Immature natural killer cell (primary cell): ENCODE measurements around the gene ADK. TPM values are rescaled to one million over a fixed set of nuclear protein-coding genes. Genes with fewer than 3 reads are reported as not detected.
A peak's percentile ranks its signal among the peaks of the same experiment; 100 is the strongest.
"Not testable (repeated sequence)": the region's sequence is repeated elsewhere in the genome, so short reads cannot be mapped to it uniquely, and the experiment has no call there.

Experiments
- DNase-seq, 3 donors: peaks; one replicate each; pipeline ENCODE4 v3.0.0; 2022; ENCODE audit warnings: mixed read lengths in 1 of 3
- H3K27ac Mint-ChIP-seq, 6 donors: one replicate each; pipeline ENCODE4 v1.8.0; 2020; ENCODE audit warnings: mixed read lengths in 6 of 6, mild to moderate bottlenecking in 5 of 6, inconsistent platforms in 4 of 6, moderate library complexity in 3 of 6
- H3K27me3 Mint-ChIP-seq, 3 donors: one replicate each; pipeline ENCODE4 v1.8.0; 2020 to 2021; ENCODE audit warnings: low read depth in 3 of 3, mild to moderate bottlenecking in 3 of 3, mixed read lengths in 3 of 3, moderate library complexity in 3 of 3, inconsistent platforms in 1 of 3
- H3K36me3 Mint-ChIP-seq, 3 donors: one replicate each; pipeline ENCODE4 v1.8.0; 2020; ENCODE audit warnings: mixed read lengths in 3 of 3, inconsistent platforms in 2 of 3, mild to moderate bottlenecking in 2 of 3
- H3K4me1 Mint-ChIP-seq, 2 donors: one replicate each; pipeline ENCODE4 v1.8.0; 2020; ENCODE audit warnings: inconsistent platforms in 2 of 2, mild to moderate bottlenecking in 2 of 2, mixed read lengths in 2 of 2, moderate library complexity in 1 of 2
- H3K4me3 Mint-ChIP-seq, 5 donors: one replicate each; pipeline ENCODE4 v1.8.0; 2020; ENCODE audit warnings: mild to moderate bottlenecking in 5 of 5, mixed read lengths in 5 of 5, inconsistent platforms in 3 of 5, moderate library complexity in 3 of 5
- H3K9me3 Mint-ChIP-seq, 6 donors: one replicate each; pipeline ENCODE4 v1.8.0; 2020; ENCODE audit warnings: mild to moderate bottlenecking in 6 of 6, mixed read lengths in 6 of 6, inconsistent platforms in 4 of 6, moderate library complexity in 3 of 6
- polyA plus RNA-seq, 3 donors: library from polyadenylated mRNA; unstranded; fragments of 300-500 nt; fragmentation: Illumina TruSeq; gene quantifications; one replicate each; pipeline ENCODE4 v1.2.3, GENCODE V29; 2021

ADK gene
- polyA plus RNA-seq, 3 donors from 2014 or later: 26.9 to 36.7 (median 28.4) TPM

GRCh38 chr10:74177140-74177677 lies 26.2 kb downstream of the ADK start:
- H3K4me1 Mint-ChIP-seq: peaks cover 15 to 27% of the 10 kb centered on the region in 2 donors
- peaks cover 0 to 4% (median 1%) of the 10 kb centered on the region in 3 donors for H3K27me3 Mint-ChIP-seq
- no peak for DNase-seq
- no peaks in the 10 kb centered on the region for H3K36me3 Mint-ChIP-seq
- H3K4me3 Mint-ChIP-seq: peak overlapping the region; percentile 90 to 93 (median 93)
- H3K27ac Mint-ChIP-seq: peak overlapping the region; percentile 85 to 95 (median 94)
- H3K9me3 Mint-ChIP-seq: no peaks in the 10 kb centered on the region

DNA sequence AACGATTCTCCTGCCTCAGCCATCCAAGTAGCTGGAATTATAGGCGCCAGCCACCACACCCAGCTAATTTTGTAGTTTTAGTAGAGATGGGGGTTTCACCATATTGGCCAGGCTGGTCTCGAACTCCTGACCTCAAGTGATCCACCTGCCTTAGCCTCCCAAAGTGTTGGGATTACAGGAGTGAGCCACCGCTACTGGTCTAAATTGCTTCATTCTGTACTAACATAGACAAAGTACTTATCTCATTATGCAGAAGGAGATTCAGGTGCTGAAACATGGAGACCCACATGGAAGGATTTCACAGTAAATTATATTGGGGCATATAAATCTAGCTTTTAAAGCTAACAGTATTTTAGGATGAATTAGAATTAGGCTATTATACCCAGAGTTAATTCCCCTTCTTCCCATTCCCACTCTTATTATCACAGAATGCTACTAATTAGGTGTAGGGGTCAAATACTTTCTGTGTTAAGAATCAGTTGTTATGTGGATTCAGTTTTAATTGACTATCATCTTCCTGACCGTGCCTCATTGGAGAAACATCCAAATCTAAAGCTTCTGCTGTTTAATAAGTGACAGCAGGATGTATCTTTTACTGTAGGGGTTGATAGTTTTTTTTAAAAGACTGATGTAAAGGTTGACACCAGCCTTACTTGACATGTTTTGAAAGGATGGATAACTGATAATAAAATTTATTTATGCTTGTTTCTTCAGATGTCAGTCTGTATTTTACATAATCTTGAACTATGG lies 27.2 kb downstream of the ADK start:
- peaks cover 15 to 27% of the 10 kb centered on the region in 2 donors for H3K4me1 Mint-ChIP-seq

GRCh38 chr10:74179111-74179710 lies 28.2 kb downstream of the ADK start:
- H3K4me1 Mint-ChIP-seq: peaks cover 15 to 27% of the 10 kb centered on the region in 2 donors
- H3K27ac Mint-ChIP-seq: peak overlapping the region in 3 of 6 donors; percentile 37 to 50 (median 48)
- no peaks in the 10 kb centered on the region for H3K36me3 Mint-ChIP-seq
- DNase-seq: no peak
- H3K4me3 Mint-ChIP-seq: no peak overlapping the region
- no peaks in the 10 kb centered on the region for H3K9me3 Mint-ChIP-seq
- H3K27me3 Mint-ChIP-seq: peaks cover 0 to 4% (median 1%) of the 10 kb centered on the region in 3 donors

More for the DNA sequence above, 27.2 kb downstream of the ADK start:
- no peak for DNase-seq
- Mint-ChIP-seq H3K27me3 (peaks cover 0 to 4% (median 1%) of the 10 kb centered on the region in 3 donors), H3K4me3 (peak overlapping the region in 3 of 5 donors; percentile 24 to 38 (median 38)), H3K27ac (peak overlapping the region in 5 of 6 donors; percentile 2 to 76 (median 48)), H3K36me3 (no peaks in the 10 kb centered on the region), H3K9me3 (no peaks in the 10 kb centered on the region)

DNA sequence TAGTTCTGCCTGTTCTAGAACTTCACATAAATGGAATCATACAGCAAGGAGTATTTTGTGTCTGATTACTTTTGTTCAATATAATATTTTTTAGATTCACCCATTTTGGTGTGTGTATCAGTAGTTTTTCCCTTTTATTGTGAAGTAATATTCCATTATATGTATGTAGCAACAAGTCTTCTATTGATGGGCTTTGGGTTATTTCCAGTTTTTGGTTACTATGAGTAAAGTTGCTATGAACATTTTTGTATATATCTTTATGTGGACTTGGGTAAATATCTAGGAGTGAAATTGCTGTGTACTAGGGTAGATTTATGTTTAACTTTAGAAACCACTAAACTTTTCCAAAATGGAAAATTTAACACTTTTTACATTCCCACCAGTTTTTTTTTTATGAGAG lies 35.7 kb downstream of the ADK start:
- Mint-ChIP-seq H3K36me3 (no peaks in the 10 kb centered on the region), H3K27ac (no peak overlapping the region), H3K9me3 (no peaks in the 10 kb centered on the region), H3K4me1 (peaks cover 13 to 14% of the 10 kb centered on the region in 2 donors), H3K27me3 (peaks cover 0 to 2% (median 0%) of the 10 kb centered on the region in 3 donors), H3K4me3 (no peak overlapping the region)
- DNase-seq: no peak

DNA sequence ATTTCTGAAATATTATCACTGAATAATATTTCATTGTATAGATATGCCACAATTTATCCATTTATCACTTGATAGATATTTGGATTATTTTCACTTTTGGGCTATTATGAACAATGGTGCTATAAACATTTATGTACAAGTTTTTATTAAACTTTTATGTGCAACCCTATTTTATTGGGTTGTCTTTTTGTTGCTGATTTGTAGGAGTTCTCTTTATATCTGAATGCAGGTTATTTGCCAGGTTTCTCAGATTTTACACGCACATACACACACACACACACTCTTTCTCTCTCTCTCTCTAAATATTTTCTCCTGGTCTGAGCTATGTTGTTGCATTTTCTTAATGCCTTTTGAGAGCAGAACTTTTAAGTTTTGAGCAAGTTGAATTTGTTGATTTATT lies 36.2 kb downstream of the ADK start:
- H3K4me1 Mint-ChIP-seq: peaks cover 13 to 14% of the 10 kb centered on the region in 2 donors
- H3K27ac Mint-ChIP-seq: no peak overlapping the region
- H3K36me3 Mint-ChIP-seq: no peaks in the 10 kb centered on the region
- no peak for DNase-seq
- H3K9me3 Mint-ChIP-seq: no peaks in the 10 kb centered on the region
- no peak overlapping the region for H3K4me3 Mint-ChIP-seq
- peaks cover 0 to 2% (median 0%) of the 10 kb centered on the region in 3 donors for H3K27me3 Mint-ChIP-seq

DNA sequence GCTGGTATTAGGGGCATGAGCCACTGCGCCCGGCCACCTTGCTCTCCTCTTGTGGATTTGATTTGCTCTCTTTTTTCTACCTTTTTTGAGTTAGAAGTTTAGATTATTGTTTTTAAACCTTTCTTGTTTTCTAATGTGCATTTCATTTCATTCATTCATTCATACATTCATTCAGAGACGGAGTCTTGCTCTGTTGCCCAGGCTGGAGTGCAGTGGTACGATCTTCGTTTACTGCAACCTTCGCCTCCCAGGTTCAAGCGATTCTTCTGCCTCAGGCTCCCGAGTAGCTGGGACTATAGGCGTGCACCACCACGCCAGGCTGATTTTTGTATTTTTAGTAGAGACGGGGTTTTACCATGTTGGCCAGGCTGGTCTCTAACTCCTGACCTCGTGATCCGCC lies 37.6 kb downstream of the ADK start:
- DNase-seq, H3K27ac Mint-ChIP-seq: not testable (repeated sequence)

DNA sequence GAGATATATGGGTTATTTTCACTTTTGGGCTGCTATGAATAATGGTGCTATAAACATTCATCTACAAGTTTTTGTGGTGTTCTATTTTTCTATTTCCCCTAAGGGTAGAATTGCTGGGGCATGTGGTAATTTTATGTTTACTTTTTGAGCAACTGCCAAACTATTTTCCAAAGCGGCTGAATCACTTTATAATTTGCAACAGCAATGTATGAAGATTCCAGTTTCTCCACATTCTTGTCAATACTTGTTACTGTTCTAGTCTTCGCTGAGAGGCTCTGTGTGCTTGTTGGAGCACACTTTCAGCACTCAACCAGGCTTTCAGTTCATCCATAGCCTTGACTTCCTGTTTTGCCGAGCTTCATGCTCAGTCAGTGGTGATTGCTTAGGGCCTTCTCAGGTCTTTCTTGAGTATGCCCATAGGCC lies 39.0 kb downstream of the ADK start:
- peak in 2 of 3 donors; percentile 16 to 26 for DNase-seq
- H3K9me3 Mint-ChIP-seq: no peaks in the 10 kb centered on the region
- peaks cover 0 to 2% (median 2%) of the 10 kb centered on the region in 3 donors for H3K27me3 Mint-ChIP-seq
- no peaks in the 10 kb centered on the region for H3K36me3 Mint-ChIP-seq
- H3K4me3 Mint-ChIP-seq: peak overlapping the region; percentile 19 to 68 (median 65)
- peaks cover 15 to 23% of the 10 kb centered on the region in 2 donors for H3K4me1 Mint-ChIP-seq
- H3K27ac Mint-ChIP-seq: peak overlapping the region; percentile 59 to 95 (median 88)

More for the DNA sequence above, 37.6 kb downstream of the ADK start:
- peaks cover 13 to 14% of the 10 kb centered on the region in 2 donors for H3K4me1 Mint-ChIP-seq
- H3K36me3 Mint-ChIP-seq, H3K27me3 Mint-ChIP-seq, H3K9me3 Mint-ChIP-seq, H3K4me3 Mint-ChIP-seq: not testable (repeated sequence)

GRCh38 chr10:74190494-74190893 lies 39.5 kb downstream of the ADK start:
- no peak for DNase-seq
- peak overlapping the region; percentile 19 to 68 (median 65) for H3K4me3 Mint-ChIP-seq
- peaks cover 0 to 2% (median 2%) of the 10 kb centered on the region in 3 donors for H3K27me3 Mint-ChIP-seq
- no peaks in the 10 kb centered on the region for H3K36me3 Mint-ChIP-seq
- peaks cover 15 to 24% of the 10 kb centered on the region in 2 donors for H3K4me1 Mint-ChIP-seq
- H3K27ac Mint-ChIP-seq: peak overlapping the region; percentile 59 to 95 (median 88)
- no peaks in the 10 kb centered on the region for H3K9me3 Mint-ChIP-seq

GRCh38 chr10:74194545-74194944 lies 43.5 kb downstream of the ADK start:
- Mint-ChIP-seq H3K27me3 (peaks cover 0 to 2% (median 0%) of the 10 kb centered on the region in 3 donors), H3K9me3 (no peaks in the 10 kb centered on the region), H3K4me1 (peaks cover 13 to 21% of the 10 kb centered on the region in 2 donors), H3K27ac (peak overlapping the region in 1 of 6 donors; percentile 8), H3K36me3 (no peaks in the 10 kb centered on the region), H3K4me3 (no peak overlapping the region)
- no peak for DNase-seq

- H3K4me3 Mint-ChIP-seq: no peak overlapping the region
- no peaks in the 10 kb centered on the region for H3K36me3 Mint-ChIP-seq
- H3K9me3 Mint-ChIP-seq: no peaks in the 10 kb centered on the region
These were observed 44.0 kb downstream of the ADK start for GRCh38 chr10:74194999-74195398.

GRCh38 chr10:74199315-74199714 lies 48.3 kb downstream of the ADK start:
- Mint-ChIP-seq H3K4me1 (peaks cover 2 to 8% of the 10 kb centered on the region in 2 donors), H3K27ac (no peak overlapping the region), H3K27me3 (no peaks in the 10 kb centered on the region), H3K9me3 (no peaks in the 10 kb centered on the region), H3K36me3 (peaks cover 0 to 8% (median 7%) of the 10 kb centered on the region in 3 donors), H3K4me3 (no peak overlapping the region)
- DNase-seq: no peak

More at GRCh38 chr10:74194999-74195398, 44.0 kb downstream of the ADK start:
- Mint-ChIP-seq H3K4me1 (peaks cover 9 to 17% of the 10 kb centered on the region in 2 donors), H3K27ac (no peak overlapping the region), H3K27me3 (peaks cover 0 to 2% (median 0%) of the 10 kb centered on the region in 3 donors)
- no peak for DNase-seq

DNA sequence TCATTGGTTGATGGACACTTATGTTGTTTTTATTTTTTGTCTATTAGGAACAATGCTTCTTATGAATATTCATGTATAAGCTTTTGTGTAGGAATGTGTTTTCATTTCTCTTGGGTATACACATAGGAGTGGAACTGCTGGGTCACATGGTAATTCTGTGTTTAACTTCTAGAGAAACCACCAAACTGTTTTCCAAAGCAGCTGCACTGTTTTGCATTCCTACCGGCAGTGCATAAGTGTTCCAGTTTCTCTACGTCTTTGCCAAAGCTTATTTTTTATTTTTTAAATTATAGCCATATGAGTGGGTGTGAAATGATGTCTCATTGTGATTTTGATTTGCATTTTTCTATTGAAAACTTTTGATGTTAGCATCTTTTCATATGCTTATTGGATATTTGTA lies 51.3 kb downstream of the ADK start:
- DNase-seq: no peak
- Mint-ChIP-seq H3K27ac (no peak overlapping the region), H3K4me1 (no peaks in the 10 kb centered on the region), H3K36me3 (peaks cover 3 to 11% (median 11%) of the 10 kb centered on the region in 3 donors), H3K4me3 (no peak overlapping the region), H3K9me3 (no peaks in the 10 kb centered on the region), H3K27me3 (no peaks in the 10 kb centered on the region)

GRCh38 chr10:74206746-74207145 lies 55.7 kb downstream of the ADK start:
- H3K4me3 Mint-ChIP-seq: no peak overlapping the region
- H3K9me3 Mint-ChIP-seq: no peaks in the 10 kb centered on the region
- peaks cover 0 to 2% (median 0%) of the 10 kb centered on the region in 3 donors for H3K27me3 Mint-ChIP-seq
- no peak for DNase-seq
- no peaks in the 10 kb centered on the region for H3K4me1 Mint-ChIP-seq
- H3K27ac Mint-ChIP-seq: no peak overlapping the region
- peaks cover 3 to 5% (median 4%) of the 10 kb centered on the region in 3 donors for H3K36me3 Mint-ChIP-seq
